ENCODE results near the gene HABP2.

Gene HABP2

GRCh38 chr10:113530476-113530875 lies 22.4 kb upstream of the HABP2 start:
- TF ChIP-seq EZH2phosphoT487 (conservative IDR thresholded peaks at IDR 0.05; ENCODE audit: low read length) = no peak
- no peak for TF ChIP-seq CTCF (IDR thresholded peaks at IDR 0.05; ENCODE audit: insufficient read depth, low read length, poor library complexity, severe bottlenecking)
- Histone ChIP-seq H3K4me3 (ENCODE audit: insufficient read depth, low read length, poor library complexity, severe bottlenecking) (no peak overlapping the region), H3K9ac (ENCODE audit: low read length) (no peak overlapping the region), H3K4me2 (ENCODE audit: low read depth, low read length, poor library complexity, severe bottlenecking) (no peak overlapping the region), H3K27ac (ENCODE audit: low read depth, low read length) (no peak overlapping the region), H3K79me2 (ENCODE audit: insufficient read depth, low read length) (no peaks in the 10 kb centered on the region), H3K27me3 (ENCODE audit: low read length) (no peaks in the 10 kb centered on the region), H3K9me2 (replicated peaks; ENCODE audit: insufficient read depth, low read length) (no peaks in the 10 kb centered on the region), H4K20me1 (ENCODE audit: low read depth, low read length) (no peaks in the 10 kb centered on the region), H3F3A (ENCODE audit: insufficient read depth) (no peaks in the 10 kb centered on the region), H2AFZ (ENCODE audit: low read depth, low read length, severe bottlenecking) (no peak overlapping the region), H3K36me3 (ENCODE audit: low read length) (no peaks in the 10 kb centered on the region), H3K9me3 (ENCODE audit: insufficient read depth, low read length) (no peaks in the 10 kb centered on the region)

GRCh38 chr10:113532724-113533123 lies 20.1 kb upstream of the HABP2 start:
- TF ChIP-seq CTCF (IDR thresholded peaks at IDR 0.05; ENCODE audit: insufficient read depth, low read length, poor library complexity, severe bottlenecking) (no peak), EZH2phosphoT487 (conservative IDR thresholded peaks at IDR 0.05; ENCODE audit: low read length) (no peak)

GRCh38 chr10:113533801-113534200 lies 19.1 kb upstream of the HABP2 start:
- Histone ChIP-seq H3K27me3 (ENCODE audit: low read length) (no peaks in the 10 kb centered on the region), H3K4me2 (ENCODE audit: low read depth, low read length, poor library complexity, severe bottlenecking) (no peak overlapping the region), H3K79me2 (ENCODE audit: insufficient read depth, low read length) (no peaks in the 10 kb centered on the region), H3K9ac (ENCODE audit: low read length) (no peak overlapping the region), H3K9me2 (replicated peaks; ENCODE audit: insufficient read depth, low read length) (no peaks in the 10 kb centered on the region), H2AFZ (ENCODE audit: low read depth, low read length, severe bottlenecking) (no peak overlapping the region), H3K9me3 (ENCODE audit: insufficient read depth, low read length) (no peaks in the 10 kb centered on the region), H3K4me3 (ENCODE audit: insufficient read depth, low read length, poor library complexity, severe bottlenecking) (no peak overlapping the region), H3K27ac (ENCODE audit: low read depth, low read length) (no peak overlapping the region), H4K20me1 (ENCODE audit: low read depth, low read length) (no peaks in the 10 kb centered on the region), H3K36me3 (ENCODE audit: low read length) (no peaks in the 10 kb centered on the region), H3F3A (ENCODE audit: insufficient read depth) (no peaks in the 10 kb centered on the region)
- TF ChIP-seq CTCF (IDR thresholded peaks at IDR 0.05; ENCODE audit: insufficient read depth, low read length, poor library complexity, severe bottlenecking) (no peak), EZH2phosphoT487 (conservative IDR thresholded peaks at IDR 0.05; ENCODE audit: low read length) (no peak)

More at GRCh38 chr10:113532724-113533123, 20.1 kb upstream of the HABP2 start:
- Histone ChIP-seq H3K27me3 (ENCODE audit: low read length) (no peaks in the 10 kb centered on the region), H3K9ac (ENCODE audit: low read length) (no peak overlapping the region), H3K79me2 (ENCODE audit: insufficient read depth, low read length) (no peaks in the 10 kb centered on the region), H3K36me3 (ENCODE audit: low read length) (no peaks in the 10 kb centered on the region), H3K4me2 (ENCODE audit: low read depth, low read length, poor library complexity, severe bottlenecking) (no peak overlapping the region), H2AFZ (ENCODE audit: low read depth, low read length, severe bottlenecking) (no peak overlapping the region), H3K4me3 (ENCODE audit: insufficient read depth, low read length, poor library complexity, severe bottlenecking) (no peak overlapping the region), H4K20me1 (ENCODE audit: low read depth, low read length) (no peaks in the 10 kb centered on the region), H3K9me2 (replicated peaks; ENCODE audit: insufficient read depth, low read length) (no peaks in the 10 kb centered on the region), H3F3A (ENCODE audit: insufficient read depth) (no peaks in the 10 kb centered on the region), H3K9me3 (ENCODE audit: insufficient read depth, low read length) (no peaks in the 10 kb centered on the region), H3K27ac (ENCODE audit: low read depth, low read length) (no peak overlapping the region)
